Coronary artery (tissue), 2 donors: ENCODE results near the gene RPS15.

Source experiments
- DNase-seq: peaks from one replicate; pipeline ENCODE4 v3.0.0-alpha.2; 2017; ENCODE audit warnings: low spot score
- H3K27ac ChIP-seq, 2 donors: fragments of 200-600 bp; sonication (generic); one replicate each; pipeline ENCODE4 v1.5.1; 2016 to 2019
- H3K4me3 ChIP-seq: fragments of 200-600 bp; sonication (generic); 2 replicates; pipeline ENCODE4 v1.5.1; 2016; ENCODE audit warnings: mild to moderate bottlenecking, moderate library complexity
- CTCF ChIP-seq: fragments of 200-600 bp; sonication (generic); IDR thresholded peaks from one replicate; pipeline ENCODE4 v1.5.1; 2019; ENCODE audit warnings: antibody characterized with exemption

Gene RPS15

GRCh38 chr19:1451916-1452801, 14.0 kb downstream of the RPS15 start:
- DNase-seq: no peak
- no peak for TF ChIP-seq CTCF
- no peak overlapping the region for H3K27ac ChIP-seq
- H3K4me3 ChIP-seq: no peak overlapping the region

GRCh38 chr19:1452802-1453524, 14.8 kb downstream of the RPS15 start:
- DNase-seq: no peak
- H3K27ac ChIP-seq: no peak overlapping the region
- TF ChIP-seq CTCF: no peak
- peak overlapping the region; percentile 42 for H3K4me3 ChIP-seq

- no peak for DNase-seq
Observed at GRCh38 chr19:1453525-1454364, 15.5 kb downstream of the RPS15 start.

GRCh38 chr19:1455002-1455335, 16.8 kb downstream of the RPS15 start:
- Histone ChIP-seq H3K27ac (no peak overlapping the region), H3K4me3 (no peak overlapping the region)
- DNase-seq: no peak
- TF ChIP-seq CTCF: no peak

More at GRCh38 chr19:1453525-1454364, 15.5 kb downstream of the RPS15 start:
- Histone ChIP-seq H3K27ac (no peak overlapping the region), H3K4me3 (peak overlapping the region; percentile 42)
- no peak for TF ChIP-seq CTCF

GRCh38 chr19:1455336-1456120, 17.3 kb downstream of the RPS15 start:
- Histone ChIP-seq H3K4me3 (no peak overlapping the region), H3K27ac (no peak overlapping the region)
- no peak for DNase-seq
- no peak for TF ChIP-seq CTCF

- no peak overlapping the region for H3K27ac ChIP-seq
- H3K4me3 ChIP-seq: no peak overlapping the region
- TF ChIP-seq CTCF: no peak
Observed at GRCh38 chr19:1456121-1456900, 18.1 kb downstream of the RPS15 start.

More at GRCh38 chr19:1456121-1456900, 18.1 kb downstream of the RPS15 start:
- DNase-seq: no peak
